Measurements from ENCODE around the gene BUD13. TPM values are rescaled to one million over a fixed set of nuclear protein-coding genes. Genes with fewer than 3 reads are reported as not detected.

Gene BUD13
- total and polyA plus RNA-seq, 2 of the 13 experiments (the other 11 are each of a cell fraction or from before 2014, with no cell fraction given), result 13.3 to 25.9 TPM

DNA sequence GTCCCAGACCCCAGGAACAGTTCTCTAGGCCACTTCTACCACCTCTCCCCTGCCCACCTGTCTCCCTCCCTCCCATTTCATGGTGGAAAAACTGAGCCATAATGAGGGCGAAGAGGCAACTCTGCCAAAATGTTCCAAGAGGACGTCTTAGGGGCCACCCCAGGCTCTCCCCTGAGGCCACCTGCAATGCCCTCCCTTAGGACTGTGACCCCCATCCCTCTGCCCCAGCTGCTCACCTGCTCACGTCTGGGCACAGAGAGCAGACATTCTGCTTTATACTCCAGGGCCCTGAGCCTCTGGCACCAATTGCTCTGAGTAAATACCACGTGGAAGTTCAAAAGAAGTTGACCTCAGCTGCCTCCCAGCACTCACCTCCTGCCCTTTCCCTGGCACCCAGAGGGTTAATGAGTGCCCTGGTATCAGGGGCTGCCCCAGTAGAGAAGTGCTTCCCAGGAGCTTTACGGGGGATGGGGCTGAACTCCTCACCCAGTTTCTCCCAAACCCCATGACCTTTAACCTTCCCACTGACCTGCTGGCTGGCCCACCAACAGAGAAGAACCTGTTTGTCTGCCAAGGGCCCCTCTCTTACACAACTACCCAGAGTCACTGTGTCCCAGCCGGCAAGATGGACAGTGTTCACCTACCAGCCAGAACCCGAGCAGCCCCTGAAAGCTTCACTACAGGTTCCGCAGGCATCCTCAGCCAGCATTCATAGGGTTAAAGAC, 19.5 kb upstream of the BUD13 start (continued):
- TF ChIP-seq ZNF782 (CRISPR knock-in tag; IDR thresholded peaks at IDR 0.05; ENCODE audit: borderline replicate concordance) (no peak), ADNP (CRISPR knock-in tag; IDR thresholded peaks at IDR 0.05) (peak; percentile 21; the same call in 1 of the 2 replicates), STAG1 (CRISPR knock-in tag; IDR thresholded peaks at IDR 0.05) (peak; percentile 20; the same call in 1 of the 2 replicates), ZEB1 (IDR thresholded peaks at IDR 0.05; ENCODE audit: insufficient replicate concordance, low read depth) (no peak), ZNF180 (CRISPR knock-in tag; IDR thresholded peaks at IDR 0.05; ENCODE audit: borderline replicate concordance, low read depth) (no peak), KDM6A (CRISPR knock-in tag; IDR thresholded peaks at IDR 0.05; ENCODE audit: low read depth) (0 out of 2 replicates have a peak, but pooled peaks have one; percentile 45), POLR2G (IDR thresholded peaks at IDR 0.05; ENCODE audit: low read depth, low read length) (peak; percentile 84), SIN3A (IDR thresholded peaks at IDR 0.05; ENCODE audit: borderline replicate concordance, low read depth, low read length) (peak; percentile 73; the same call in 1 of the 2 replicates), FOSL2 (CRISPR knock-in tag; IDR thresholded peaks at IDR 0.05) (peak; percentile 55), CREB1 (IDR thresholded peaks at IDR 0.05) (no peak), CREB1 (CRISPR knock-in tag; IDR thresholded peaks at IDR 0.05) (peak; percentile 11; the same call in 1 of the 2 replicates), AKAP8 (CRISPR knock-in tag; IDR thresholded peaks at IDR 0.05) (0 out of 2 replicates have a peak, but pooled peaks have one; percentile 34), POLR2A (IDR thresholded peaks at IDR 0.05; ENCODE audit: insufficient read depth in 1 of 2, low read depth in 2 of 2, low read length in 2 of 2) (peak; percentile 86 to 90), SOX6 (IDR thresholded peaks at IDR 0.05) (no peak), SOX6 (CRISPR knock-in tag; IDR thresholded peaks at IDR 0.05) (peak; percentile 76), ZNF230 (CRISPR knock-in tag; IDR thresholded peaks at IDR 0.05) (no peak; the same call in 1 of the 2 replicates)
- TF ChIP-seq, protein P1, sequence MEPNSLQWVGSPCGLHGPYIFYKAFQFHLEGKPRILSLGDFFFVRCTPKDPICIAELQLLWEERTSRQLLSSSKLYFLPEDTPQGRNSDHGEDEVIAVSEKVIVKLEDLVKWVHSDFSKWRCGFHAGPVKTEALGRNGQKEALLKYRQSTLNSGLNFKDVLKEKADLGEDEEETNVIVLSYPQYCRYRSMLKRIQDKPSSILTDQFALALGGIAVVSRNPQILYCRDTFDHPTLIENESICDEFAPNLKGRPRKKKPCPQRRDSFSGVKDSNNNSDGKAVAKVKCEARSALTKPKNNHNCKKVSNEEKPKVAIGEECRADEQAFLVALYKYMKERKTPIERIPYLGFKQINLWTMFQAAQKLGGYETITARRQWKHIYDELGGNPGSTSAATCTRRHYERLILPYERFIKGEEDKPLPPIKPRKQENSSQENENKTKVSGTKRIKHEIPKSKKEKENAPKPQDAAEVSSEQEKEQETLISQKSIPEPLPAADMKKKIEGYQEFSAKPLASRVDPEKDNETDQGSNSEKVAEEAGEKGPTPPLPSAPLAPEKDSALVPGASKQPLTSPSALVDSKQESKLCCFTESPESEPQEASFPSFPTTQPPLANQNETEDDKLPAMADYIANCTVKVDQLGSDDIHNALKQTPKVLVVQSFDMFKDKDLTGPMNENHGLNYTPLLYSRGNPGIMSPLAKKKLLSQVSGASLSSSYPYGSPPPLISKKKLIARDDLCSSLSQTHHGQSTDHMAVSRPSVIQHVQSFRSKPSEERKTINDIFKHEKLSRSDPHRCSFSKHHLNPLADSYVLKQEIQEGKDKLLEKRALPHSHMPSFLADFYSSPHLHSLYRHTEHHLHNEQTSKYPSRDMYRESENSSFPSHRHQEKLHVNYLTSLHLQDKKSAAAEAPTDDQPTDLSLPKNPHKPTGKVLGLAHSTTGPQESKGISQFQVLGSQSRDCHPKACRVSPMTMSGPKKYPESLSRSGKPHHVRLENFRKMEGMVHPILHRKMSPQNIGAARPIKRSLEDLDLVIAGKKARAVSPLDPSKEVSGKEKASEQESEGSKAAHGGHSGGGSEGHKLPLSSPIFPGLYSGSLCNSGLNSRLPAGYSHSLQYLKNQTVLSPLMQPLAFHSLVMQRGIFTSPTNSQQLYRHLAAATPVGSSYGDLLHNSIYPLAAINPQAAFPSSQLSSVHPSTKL (CRISPR knock-in tag; IDR thresholded peaks at IDR 0.05), result peak; percentile 78
- TF ChIP-seq, protein P2, sequence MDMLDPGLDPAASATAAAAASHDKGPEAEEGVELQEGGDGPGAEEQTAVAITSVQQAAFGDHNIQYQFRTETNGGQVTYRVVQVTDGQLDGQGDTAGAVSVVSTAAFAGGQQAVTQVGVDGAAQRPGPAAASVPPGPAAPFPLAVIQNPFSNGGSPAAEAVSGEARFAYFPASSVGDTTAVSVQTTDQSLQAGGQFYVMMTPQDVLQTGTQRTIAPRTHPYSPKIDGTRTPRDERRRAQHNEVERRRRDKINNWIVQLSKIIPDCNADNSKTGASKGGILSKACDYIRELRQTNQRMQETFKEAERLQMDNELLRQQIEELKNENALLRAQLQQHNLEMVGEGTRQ (IDR thresholded peaks at IDR 0.05; ENCODE audit: low read depth, low read length), result no peak
- TF ChIP-seq, protein P2 (CRISPR knock-in tag; IDR thresholded peaks at IDR 0.05; ENCODE audit: borderline replicate concordance), result peak; percentile 51; the same call in 1 of the 2 replicates
- TF ChIP-seq, protein P3, sequence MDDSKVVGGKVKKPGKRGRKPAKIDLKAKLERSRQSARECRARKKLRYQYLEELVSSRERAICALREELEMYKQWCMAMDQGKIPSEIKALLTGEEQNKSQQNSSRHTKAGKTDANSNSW (CRISPR knock-in tag; IDR thresholded peaks at IDR 0.05; ENCODE audit: borderline replicate concordance), result 0 out of 2 replicates have a peak, but pooled peaks have one; percentile 27
- TF ChIP-seq, protein P4, sequence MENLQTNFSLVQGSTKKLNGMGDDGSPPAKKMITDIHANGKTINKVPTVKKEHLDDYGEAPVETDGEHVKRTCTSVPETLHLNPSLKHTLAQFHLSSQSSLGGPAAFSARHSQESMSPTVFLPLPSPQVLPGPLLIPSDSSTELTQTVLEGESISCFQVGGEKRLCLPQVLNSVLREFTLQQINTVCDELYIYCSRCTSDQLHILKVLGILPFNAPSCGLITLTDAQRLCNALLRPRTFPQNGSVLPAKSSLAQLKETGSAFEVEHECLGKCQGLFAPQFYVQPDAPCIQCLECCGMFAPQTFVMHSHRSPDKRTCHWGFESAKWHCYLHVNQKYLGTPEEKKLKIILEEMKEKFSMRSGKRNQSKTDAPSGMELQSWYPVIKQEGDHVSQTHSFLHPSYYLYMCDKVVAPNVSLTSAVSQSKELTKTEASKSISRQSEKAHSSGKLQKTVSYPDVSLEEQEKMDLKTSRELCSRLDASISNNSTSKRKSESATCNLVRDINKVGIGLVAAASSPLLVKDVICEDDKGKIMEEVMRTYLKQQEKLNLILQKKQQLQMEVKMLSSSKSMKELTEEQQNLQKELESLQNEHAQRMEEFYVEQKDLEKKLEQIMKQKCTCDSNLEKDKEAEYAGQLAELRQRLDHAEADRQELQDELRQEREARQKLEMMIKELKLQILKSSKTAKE (CRISPR knock-in tag; IDR thresholded peaks at IDR 0.05; ENCODE audit: borderline replicate concordance), result peak; percentile 86

Data from HepG2 (cell line).